Measurements from ENCODE around the gene SH3BP2. TPM values are rescaled to one million over a fixed set of nuclear protein-coding genes. Genes with fewer than 3 reads are reported as not detected.

The SH3BP2 gene
- total RNA-seq, 2 experiments from 2014 or later = 82.6 to 83.7 TPM

DNA sequence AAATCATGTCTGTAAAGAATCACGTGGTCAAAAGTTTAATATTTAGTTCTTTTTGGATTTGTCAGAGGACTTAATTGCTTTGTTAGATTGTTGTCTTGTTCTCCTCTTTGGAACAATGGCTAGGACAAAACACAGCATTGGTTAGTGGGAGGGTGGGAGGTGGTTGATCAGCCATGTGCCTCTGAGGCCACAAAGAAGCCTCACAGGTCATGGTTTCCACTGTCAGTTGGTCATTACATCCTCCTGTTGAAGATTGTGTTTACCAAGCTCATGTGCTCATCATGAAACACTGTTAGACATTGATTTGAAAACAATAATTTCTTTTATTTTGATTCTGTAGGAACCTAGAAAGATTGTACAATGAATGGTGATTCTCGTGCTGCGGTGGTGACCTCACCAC is 82.7 kb downstream of the SH3BP2 start:
- Mint-ChIP-seq H3K27me3 (no peaks in the 10 kb centered on the region), H3K4me1 (peaks cover 35% of the 10 kb centered on the region), H3K9me3 (no peaks in the 10 kb centered on the region), H3K4me3 (no peak overlapping the region), H3K27ac (no peak overlapping the region), H3K36me3 (peaks cover 32% of the 10 kb centered on the region)
- ATAC-seq (ENCODE audit: low read depth) = no peak
- POLR2A ChIA-PET = interaction anchor here (0.5 kb wide), 1 partner anchor 178 kb away, joined by 3 read pairs; no protein-coding TSS in a partner anchor
- DNase-seq = no peak

DNA sequence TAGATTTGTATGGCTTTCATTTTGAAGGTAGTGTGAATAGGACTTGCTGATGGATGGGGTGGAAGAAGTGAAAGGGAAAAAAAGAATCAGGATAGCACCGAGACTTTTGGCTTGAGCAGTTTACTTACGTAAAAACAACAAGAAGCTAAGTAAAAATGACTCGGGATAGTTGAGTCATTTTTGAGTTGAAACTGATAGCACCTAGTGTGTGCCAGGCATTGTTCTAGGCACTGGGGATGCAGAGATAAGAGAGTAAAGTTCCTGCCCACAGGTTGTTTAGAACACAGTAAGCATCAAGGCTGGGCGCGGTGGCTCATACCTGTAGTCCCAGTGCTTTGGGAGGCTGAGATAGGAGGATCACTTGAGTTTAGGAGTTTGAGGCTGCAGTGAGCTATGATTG is 85.5 kb downstream of the SH3BP2 start:
- H3K36me3 Mint-ChIP-seq = peaks cover 28% of the 10 kb centered on the region
- no peak overlapping the region for H3K4me3 Mint-ChIP-seq
- H3K27me3 Mint-ChIP-seq = no peaks in the 10 kb centered on the region
- POLR2A ChIA-PET = no interaction called here
- DNase-seq (no peak), ATAC-seq (ENCODE audit: low read depth) (no peak)
- H3K4me1 Mint-ChIP-seq = peaks cover 25% of the 10 kb centered on the region
- H3K27ac Mint-ChIP-seq = no peak overlapping the region
- H3K9me3 Mint-ChIP-seq = no peaks in the 10 kb centered on the region

DNA sequence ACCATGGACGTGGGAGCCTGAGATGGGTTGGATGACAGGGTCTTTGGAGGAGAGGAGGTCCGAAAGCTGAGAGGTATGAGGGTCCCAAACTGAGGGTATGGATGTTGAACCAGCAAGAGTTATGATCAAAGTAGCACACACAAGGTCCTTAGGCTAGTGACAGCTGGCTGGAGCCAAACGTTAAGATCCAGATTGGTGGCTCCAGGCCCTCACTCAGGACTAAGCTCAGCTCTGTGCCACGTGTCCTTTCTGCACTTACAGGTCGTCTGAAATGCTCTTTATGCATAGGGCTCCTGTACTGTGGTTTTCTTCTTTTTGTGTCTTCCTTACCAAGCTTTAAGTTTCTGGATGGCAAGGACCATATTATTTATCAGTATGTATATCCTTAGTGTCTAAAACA is 86.1 kb downstream of the SH3BP2 start:
- POLR2A ChIA-PET = no interaction called here
- Mint-ChIP-seq H3K27me3 (no peaks in the 10 kb centered on the region), H3K4me1 (peaks cover 24% of the 10 kb centered on the region), H3K36me3 (peaks cover 28% of the 10 kb centered on the region), H3K27ac (no peak overlapping the region), H3K9me3 (no peaks in the 10 kb centered on the region), H3K4me3 (no peak overlapping the region)
- DNase-seq (no peak), ATAC-seq (ENCODE audit: low read depth) (no peak)

DNA sequence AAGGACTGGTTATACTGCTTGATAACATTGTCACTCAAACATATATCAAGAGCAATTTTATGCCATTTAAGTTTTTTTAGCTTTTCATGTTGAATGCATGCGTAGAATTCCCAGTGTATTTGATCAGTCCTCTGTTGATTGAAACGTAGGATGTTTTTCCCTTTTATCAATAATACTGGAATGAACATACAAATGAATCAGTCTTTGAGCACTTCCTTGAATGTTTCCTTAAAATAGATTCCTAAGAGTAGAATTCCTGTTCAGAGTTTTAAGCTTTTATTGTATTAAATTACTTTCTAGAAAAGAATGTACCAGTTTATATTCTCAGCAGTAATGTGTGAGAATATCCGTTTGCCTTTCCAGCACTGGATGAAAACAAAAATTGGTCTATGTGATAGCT is 88.5 kb downstream of the SH3BP2 start:
- no peak for ATAC-seq (ENCODE audit: low read depth)
- Mint-ChIP-seq H3K27ac (no peak overlapping the region), H3K4me1 (peaks cover 19% of the 10 kb centered on the region), H3K4me3 (no peak overlapping the region), H3K9me3 (no peaks in the 10 kb centered on the region), H3K36me3 (peaks cover 27% of the 10 kb centered on the region), H3K27me3 (no peaks in the 10 kb centered on the region)
- POLR2A ChIA-PET = no interaction called here
- no peak for DNase-seq

DNA sequence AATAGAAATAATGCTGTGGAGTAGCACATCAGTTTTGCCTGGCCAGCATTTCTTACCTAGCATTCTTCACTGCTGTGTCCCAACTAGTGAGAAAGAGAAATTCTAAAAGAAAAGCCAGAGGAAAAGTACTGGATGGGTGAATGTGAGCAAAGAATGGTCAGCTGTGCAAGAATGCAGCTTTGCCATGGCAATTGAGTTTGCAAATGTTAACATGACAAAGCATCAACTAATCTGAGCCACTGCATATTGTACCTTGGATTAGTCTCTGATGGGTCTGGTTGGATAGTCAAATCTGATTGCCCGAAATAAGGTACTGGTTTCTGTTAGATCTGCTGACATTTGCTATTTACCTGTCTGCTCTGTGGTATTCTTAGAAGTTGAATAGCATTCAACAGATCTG is 89.5 kb downstream of the SH3BP2 start:
- Mint-ChIP-seq H3K9me3 (no peaks in the 10 kb centered on the region), H3K27me3 (no peaks in the 10 kb centered on the region), H3K27ac (no peak overlapping the region), H3K36me3 (peaks cover 27% of the 10 kb centered on the region), H3K4me1 (peaks cover 16% of the 10 kb centered on the region), H3K4me3 (no peak overlapping the region)
- DNase-seq (no peak), ATAC-seq (ENCODE audit: low read depth) (no peak)
- POLR2A ChIA-PET = no interaction called here

DNA sequence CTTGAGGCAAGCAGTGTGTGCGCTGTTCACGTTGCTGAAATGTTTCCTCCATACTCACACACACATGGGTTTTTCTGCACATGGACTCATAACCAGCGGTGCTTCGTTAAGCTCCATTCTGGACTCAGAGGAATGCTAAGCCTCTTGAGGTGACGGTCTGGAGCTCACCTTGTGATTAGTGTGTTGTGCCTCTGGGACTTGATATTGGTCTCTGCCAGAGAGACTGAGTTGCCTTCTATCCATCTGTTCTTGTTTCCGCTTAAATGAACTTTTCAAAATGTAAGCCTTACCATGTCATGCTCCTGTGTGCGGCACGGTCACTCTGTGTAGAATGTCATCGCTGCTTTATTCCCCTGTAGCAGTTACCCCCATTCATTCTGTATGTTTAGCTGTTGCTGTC is 93.3 kb downstream of the SH3BP2 start:
- no peak overlapping the region for H3K4me3 Mint-ChIP-seq
- peaks cover 18% of the 10 kb centered on the region for H3K36me3 Mint-ChIP-seq
- no peak for ATAC-seq (ENCODE audit: low read depth)
- no peaks in the 10 kb centered on the region for H3K9me3 Mint-ChIP-seq
- no peak for DNase-seq
- POLR2A ChIA-PET = no interaction called here
- H3K27ac Mint-ChIP-seq = no peak overlapping the region
- H3K4me1 Mint-ChIP-seq = peaks cover 6% of the 10 kb centered on the region
- no peaks in the 10 kb centered on the region for H3K27me3 Mint-ChIP-seq

DNA sequence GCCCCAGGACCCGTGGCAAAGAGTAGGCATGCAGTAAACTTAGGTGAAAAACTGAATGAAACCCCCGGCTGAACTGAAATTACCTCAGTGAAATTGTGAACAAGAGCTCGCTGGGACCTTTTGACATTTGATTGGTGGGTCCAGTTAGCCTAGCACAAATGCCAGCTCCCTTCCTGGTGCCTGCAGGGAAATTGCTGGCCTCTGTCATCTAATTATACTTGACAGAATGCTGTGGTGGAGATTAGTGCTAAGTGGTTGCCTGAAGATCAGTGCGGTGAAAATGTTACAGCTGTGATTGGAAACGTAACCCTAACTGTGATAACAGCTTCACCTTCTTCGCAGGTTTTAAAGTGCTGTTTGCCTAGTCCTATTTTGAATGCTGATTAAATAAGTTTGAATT is 93.7 kb downstream of the SH3BP2 start:
- POLR2A ChIA-PET = no interaction called here
- Mint-ChIP-seq H3K9me3 (no peaks in the 10 kb centered on the region), H3K36me3 (peaks cover 19% of the 10 kb centered on the region), H3K27ac (no peak overlapping the region), H3K4me3 (no peak overlapping the region), H3K4me1 (peaks cover 6% of the 10 kb centered on the region), H3K27me3 (no peaks in the 10 kb centered on the region)
- no peak for ATAC-seq (ENCODE audit: low read depth)
- DNase-seq = no peak

DNA sequence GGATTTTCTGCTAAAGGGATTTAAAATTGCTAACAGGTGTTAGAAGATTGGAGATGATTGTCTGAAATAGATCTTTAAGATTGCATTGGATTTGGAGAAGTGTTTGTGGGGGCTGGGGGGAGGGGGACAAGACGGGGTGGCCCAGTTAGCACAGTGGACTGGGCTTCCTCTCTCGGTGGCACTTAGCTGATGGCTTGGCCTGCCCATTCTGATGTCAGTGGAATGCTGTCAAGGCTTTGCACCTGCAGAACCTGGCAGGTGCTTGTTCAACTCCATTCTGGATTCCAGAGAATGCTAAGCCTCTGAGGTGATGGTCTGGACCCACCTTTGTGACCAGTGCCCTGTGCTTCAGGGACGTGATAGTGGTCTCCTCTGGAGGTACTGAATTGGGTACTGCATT is 94.5 kb downstream of the SH3BP2 start:
- H3K36me3 Mint-ChIP-seq = peaks cover 20% of the 10 kb centered on the region
- ATAC-seq (ENCODE audit: low read depth) = no peak
- no peak overlapping the region for H3K27ac Mint-ChIP-seq
- POLR2A ChIA-PET = no interaction called here
- H3K9me3 Mint-ChIP-seq = no peaks in the 10 kb centered on the region
- no peak for DNase-seq
- H3K27me3 Mint-ChIP-seq = no peaks in the 10 kb centered on the region
- H3K4me1 Mint-ChIP-seq = peaks cover 6% of the 10 kb centered on the region
- no peak overlapping the region for H3K4me3 Mint-ChIP-seq

DNA sequence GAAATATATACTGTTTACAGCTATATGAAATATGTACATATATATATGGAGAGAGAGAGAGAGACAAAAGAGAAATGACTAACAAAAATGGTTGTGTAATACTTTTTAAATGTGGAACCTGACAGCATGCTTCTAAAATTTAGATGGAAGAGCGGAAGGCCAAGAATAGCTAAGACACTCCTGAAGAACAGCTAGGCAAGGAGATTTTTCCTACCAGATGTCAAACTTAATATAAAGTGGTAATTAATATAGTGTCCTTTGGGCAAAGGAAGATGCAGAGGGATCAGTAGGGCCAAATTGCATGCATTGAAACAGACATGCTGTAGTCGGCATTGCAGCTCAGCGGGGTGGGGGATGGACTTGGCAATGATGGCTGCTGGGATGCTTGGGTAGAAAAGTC is 96.0 kb downstream of the SH3BP2 start:
- H3K4me1 Mint-ChIP-seq = peaks cover 6% of the 10 kb centered on the region
- POLR2A ChIA-PET = no interaction called here
- DNase-seq (no peak), ATAC-seq (ENCODE audit: low read depth) (no peak)
- H3K27ac Mint-ChIP-seq = no peak overlapping the region
- H3K4me3 Mint-ChIP-seq = no peak overlapping the region
- H3K36me3 Mint-ChIP-seq = peaks cover 19% of the 10 kb centered on the region
- no peaks in the 10 kb centered on the region for H3K9me3 Mint-ChIP-seq
- no peaks in the 10 kb centered on the region for H3K27me3 Mint-ChIP-seq

Other genes starting within 250 kb of the SH3BP2 start
- gene TNIP2, start 36.7 kb upstream of the SH3BP2 start, total RNA-seq = 10 to 100 TPM; 47.0 to 50.0 TPM
- 100 to 1,000 TPM; 261 to 276 TPM for gene ADD1, start 50.8 kb downstream of the SH3BP2 start, total RNA-seq
- gene NOP14, start 170.3 kb downstream of the SH3BP2 start, total RNA-seq = 10 to 100 TPM; 36.8 to 40.3 TPM
- gene GRK4, start 170.5 kb downstream of the SH3BP2 start, total RNA-seq = 1 to 10 TPM; 2.4 to 3.4 TPM